Stomach (tissue), 4 donors: Measurements from ENCODE around the gene EGFL8.

ENCODE experiments used
- CTCF ChIP-seq, 7 experiments: fragments of 450-650 bp in 4 of 7; fragments of 200-600 bp in 3 of 7; sonication (generic) in 3 of 7; IDR thresholded peaks; one replicate each; pipeline ENCODE4 v1.5.1; 2016 to 2019; ENCODE audit warnings: antibody characterized with exemption in 7 of 7, control low read depth in 2 of 7, mild to moderate bottlenecking in 1 of 7
- EP300 ChIP-seq: sonication (generic); formaldehyde crosslinking; IDR thresholded peaks from one replicate; pipeline ENCODE4 v1.6.1; 2017; ENCODE audit warnings: antibody characterized with exemption
- POLR2A ChIP-seq, 4 donors: fragments of 450-650 bp; IDR thresholded peaks; one replicate each; pipeline ENCODE4 v1.6.1; 2016; ENCODE audit warnings: antibody characterized with exemption in 4 of 4, control low read depth in 2 of 4, mild to moderate bottlenecking in 1 of 4, moderate library complexity in 1 of 4

DNA sequence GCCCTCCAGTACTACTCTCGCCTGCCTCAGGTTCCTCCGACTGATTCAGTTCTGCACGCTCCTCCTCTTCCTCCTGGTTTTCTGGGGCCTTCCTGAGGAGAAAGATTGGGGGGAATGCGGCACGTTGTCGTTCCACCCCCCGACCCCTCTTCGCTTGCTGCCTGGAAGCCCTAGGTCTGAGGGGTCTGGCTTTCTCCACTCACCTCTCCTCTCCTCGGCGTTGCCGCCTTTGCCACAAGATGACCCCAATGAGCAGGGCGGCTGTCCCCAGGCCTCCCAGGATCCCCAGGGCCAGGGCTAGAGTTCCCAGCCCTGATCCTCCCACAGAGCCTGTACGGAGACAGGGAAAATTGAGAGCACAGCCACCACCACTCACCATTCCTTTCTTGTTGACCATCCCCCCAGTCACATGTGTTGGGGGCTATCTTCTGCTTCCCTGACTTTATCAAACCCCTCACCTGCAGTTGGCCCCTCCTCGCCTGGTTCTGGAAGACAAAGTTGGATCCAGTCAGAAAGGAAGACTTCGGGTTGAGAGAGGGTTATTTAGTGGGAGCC is 16.8 kb downstream of the EGFL8 start:
- TF ChIP-seq CTCF (IDR thresholded peaks at IDR 0.05) (no peak), POLR2A (IDR thresholded peaks at IDR 0.05) (no peak), EP300 (no peak)
